GM23248 (cell line): ENCODE data around the gene CIT. TPM values are rescaled to one million over a fixed set of nuclear protein-coding genes. Genes with fewer than 3 reads are reported as not detected.

Experiments used
- DNase-seq: peaks from one replicate; pipeline ENCODE4 v3.0.0-alpha.2; 2015
- H2AFZ ChIP-seq: fragments of 200-600 bp; sonication (generic); 2 replicates; pipeline ENCODE4 v1.6.1; 2016; ENCODE audit warnings: antibody characterized with exemption
- H3F3A ChIP-seq: fragments of 200-600 bp; sonication (generic); 2 replicates; pipeline ENCODE4 v1.6.1; 2016; ENCODE audit warnings: mild to moderate bottlenecking, antibody characterized with exemption, mixed run types; ENCODE audit not compliant: insufficient read depth
- H3K27ac ChIP-seq: fragments of 200-600 bp; sonication (generic); 2 replicates; pipeline ENCODE4 v1.5.1; 2016; ENCODE audit warnings: mild to moderate bottlenecking
- H3K27me3 ChIP-seq: fragments of 200-600 bp; sonication (generic); replicated peaks from 2 replicates; pipeline ENCODE4 v1.6.1; 2016; ENCODE audit warnings: mild to moderate bottlenecking; ENCODE audit not compliant: insufficient read depth
- H3K36me3 ChIP-seq: fragments of 200-600 bp; sonication (generic); 2 replicates; pipeline ENCODE4 v1.6.1; 2016; ENCODE audit warnings: low read depth, mild to moderate bottlenecking
- H3K4me1 ChIP-seq: fragments of 200-600 bp; sonication (generic); 2 replicates; pipeline ENCODE4 v1.6.1; 2016; ENCODE audit warnings: mild to moderate bottlenecking; ENCODE audit not compliant: insufficient read depth
- H3K4me2 ChIP-seq: fragments of 200-600 bp; sonication (generic); one replicate; pipeline ENCODE4 v1.6.1; 2016; ENCODE audit warnings: mild to moderate bottlenecking; ENCODE audit not compliant: unreplicated experiment
- H3K4me3 ChIP-seq: fragments of 200-600 bp; sonication (generic); 2 replicates; pipeline ENCODE4 v1.5.1; 2016; ENCODE audit warnings: mild to moderate bottlenecking
- H3K79me2 ChIP-seq: fragments of 200-600 bp; sonication (generic); 2 replicates; pipeline ENCODE4 v1.6.1; 2016; ENCODE audit warnings: mild to moderate bottlenecking; ENCODE audit not compliant: insufficient read depth
- H3K9ac ChIP-seq: fragments of 200-600 bp; sonication (generic); 2 replicates; pipeline ENCODE4 v1.6.1; 2016; ENCODE audit warnings: mild to moderate bottlenecking
- H3K9me2 ChIP-seq: fragments of 200-600 bp; sonication (generic); 2 replicates; pipeline ENCODE4 v1.6.1; 2016; ENCODE audit warnings: mixed run types, mild to moderate bottlenecking, moderate library complexity; ENCODE audit not compliant: insufficient read depth
- H3K9me3 ChIP-seq: fragments of 200-600 bp; sonication (generic); one replicate; pipeline ENCODE4 v1.6.1; 2017; ENCODE audit warnings: low read depth
- H4K20me1 ChIP-seq: fragments of 200-600 bp; sonication (generic); 2 replicates; pipeline ENCODE4 v1.6.0; 2016; ENCODE audit not compliant: insufficient read depth
- EZH2 ChIP-seq: fragments of 200-600 bp; sonication (generic); IDR thresholded peaks from 2 replicates; pipeline ENCODE4 v1.6.1; 2018; ENCODE audit warnings: antibody characterized with exemption, mild to moderate bottlenecking; ENCODE audit not compliant: insufficient read depth, poor library complexity, severe bottlenecking
- EZH2phosphoT487 ChIP-seq: fragments of 200-600 bp; sonication (generic); IDR thresholded peaks from 2 replicates; pipeline ENCODE4 v1.6.1; 2018; ENCODE audit warnings: antibody characterized with exemption, moderate library complexity, mild to moderate bottlenecking, low read depth; ENCODE audit not compliant: insufficient read depth
- WGBS, 2 experiments: methylation state at CpG; one replicate each; pipeline ENCODE4 v1.1.6; 2015 to 2017; ENCODE audit warnings: low lambda C conversion rate in 2 of 2, low coverage in 1 of 2; ENCODE audit errors: missing lambda C conversion rate in 2 of 2; 5-methylcytosine and 5-hydroxymethylcytosine counted together
- in situ Hi-C: fragments of 300-500 bp; cut with MboI; formaldehyde crosslinking; loops from 2 replicates; pipeline ENCODE4 v1.15.0; 2020
- polyA plus RNA-seq: library from polyadenylated mRNA; unstranded; fragments of >200 nt; fragmentation: Nextera tagmentation; extraction: Ambion mirVana; gene quantifications from 2 replicates; pipeline ENCODE4 v1.2.1, GENCODE V29; 2016
- total RNA-seq: library from RNA; depleted of rRNA; stranded (reverse); fragments of >200 nt; shearing (Covaris generic); gene quantifications from 2 replicates; pipeline ENCODE4 v1.2.3, GENCODE V29; 2014

Gene CIT
- total and polyA plus RNA-seq, 2 experiments from 2014 or later: 4.3 to 6.8 TPM

DNA sequence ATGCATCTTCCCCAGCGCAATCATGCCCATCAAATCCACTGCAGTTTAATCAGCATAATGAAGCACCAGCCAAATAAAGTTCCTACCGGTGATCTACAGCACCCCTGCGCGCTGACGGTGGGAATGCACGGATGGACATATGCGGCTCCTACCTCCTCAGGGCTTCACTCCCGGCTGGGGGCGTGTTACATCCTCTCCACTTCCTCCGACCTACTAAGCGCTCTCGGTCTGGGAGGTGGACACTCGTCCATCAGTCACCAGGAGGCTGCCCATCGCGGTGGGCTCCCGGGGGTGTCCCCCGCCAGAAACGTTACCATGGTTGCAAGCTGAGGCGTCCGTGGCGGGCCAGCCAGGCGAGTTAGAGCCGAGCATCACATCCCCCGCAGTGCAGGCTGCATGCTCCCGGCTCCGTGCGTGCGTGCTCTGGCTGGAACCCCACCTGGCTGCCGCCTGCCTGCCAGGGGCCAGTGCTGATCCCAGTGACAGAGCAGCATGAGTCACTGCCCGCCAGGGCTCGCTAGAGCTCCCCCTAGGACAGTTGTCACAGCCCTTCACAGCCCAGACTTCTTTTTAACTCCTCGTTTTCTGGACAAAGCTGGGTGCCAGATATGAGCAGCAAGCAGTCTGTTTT, 73.0 kb downstream of the CIT start:
- Histone ChIP-seq H3K79me2 (no peaks in the 10 kb centered on the region), H3K9me3 (no peaks in the 10 kb centered on the region), H3F3A (peaks cover 23% of the 10 kb centered on the region), H3K27ac (no peak overlapping the region), H4K20me1 (no peaks in the 10 kb centered on the region), H3K9ac (peak overlapping the region; percentile 63), H3K4me2 (peak overlapping the region; percentile 91), H3K9me2 (no peaks in the 10 kb centered on the region), H3K36me3 (no peaks in the 10 kb centered on the region), H2AFZ (peak overlapping the region; percentile 81), H3K4me1 (peaks cover 17% of the 10 kb centered on the region), H3K27me3 (no peaks in the 10 kb centered on the region), H3K4me3 (peak overlapping the region; percentile 70)
- in situ Hi-C loops: no loop called here
- DNase-seq: peak; percentile 88
- TF ChIP-seq EZH2phosphoT487: no peak
- no peak for TF ChIP-seq EZH2
- WGBS, 2 experiments: 2 to 3% methylated on average over 32 of the region's 32 CpGs

DNA sequence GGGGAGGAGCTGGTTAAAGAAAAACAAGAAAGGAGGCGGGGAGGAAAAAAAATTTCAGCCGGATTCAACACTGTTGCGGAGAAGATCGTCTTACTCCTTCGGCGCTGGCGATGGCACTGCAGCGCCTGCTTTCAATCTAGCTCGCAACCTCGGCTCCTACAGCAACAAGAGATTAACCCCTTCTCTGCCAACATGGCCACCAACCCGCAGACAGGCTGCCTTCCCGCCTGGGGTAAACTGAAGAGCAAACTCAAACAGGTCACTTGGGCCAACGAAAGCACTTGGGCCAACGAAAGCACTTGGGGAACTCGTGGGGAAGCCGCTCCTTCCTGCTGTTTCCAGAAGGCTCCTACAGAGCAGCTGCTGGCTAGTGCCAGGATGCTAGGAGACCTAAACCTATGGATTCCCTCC, 73.7 kb downstream of the CIT start:
- H3K27me3 ChIP-seq: no peaks in the 10 kb centered on the region
- peak overlapping the region; percentile 81 for H2AFZ ChIP-seq
- TF ChIP-seq EZH2 (no peak), EZH2phosphoT487 (no peak)
- H3K4me1 ChIP-seq: peaks cover 11% of the 10 kb centered on the region
- no peaks in the 10 kb centered on the region for H3K79me2 ChIP-seq
- 14 to 16% methylated on average over 16 of the region's 16 CpGs for WGBS, 2 experiments
- H3K4me3 ChIP-seq: peak overlapping the region; percentile 70
- no peaks in the 10 kb centered on the region for H3K9me3 ChIP-seq
- H3K9ac ChIP-seq: peak overlapping the region; percentile 63
- in situ Hi-C loops: no loop called here
- peak; percentile 80 for DNase-seq
- H3K4me2 ChIP-seq: peak overlapping the region; percentile 91
- H3K36me3 ChIP-seq: no peaks in the 10 kb centered on the region
- peaks cover 17% of the 10 kb centered on the region for H3F3A ChIP-seq
- H4K20me1 ChIP-seq: no peaks in the 10 kb centered on the region
- H3K9me2 ChIP-seq: no peaks in the 10 kb centered on the region
- 0 out of 2 replicates have a peak overlapping the region, but pooled peaks have one; percentile 9 for H3K27ac ChIP-seq

DNA sequence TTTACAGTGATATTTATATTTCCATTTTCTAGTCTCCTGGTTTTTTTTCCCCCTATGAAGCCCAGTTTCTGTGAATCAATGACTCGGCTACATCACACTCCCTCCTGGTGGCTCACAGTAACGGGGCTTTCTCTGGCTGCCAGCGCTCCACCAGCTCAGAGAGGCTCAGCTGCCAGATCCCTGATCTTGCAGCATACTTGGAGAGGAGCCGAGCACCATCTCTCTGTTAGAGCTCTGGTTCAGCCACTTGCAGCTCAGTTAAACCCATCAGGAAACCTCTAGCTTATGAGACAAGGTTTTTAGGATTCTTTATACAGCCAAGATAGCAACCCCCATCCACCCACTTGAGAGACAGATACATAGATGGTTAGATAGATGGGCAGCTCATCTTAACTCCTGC, 74.6 kb downstream of the CIT start:
- Histone ChIP-seq H3K9me2 (no peaks in the 10 kb centered on the region), H3K36me3 (no peaks in the 10 kb centered on the region), H3K79me2 (no peaks in the 10 kb centered on the region), H3K27me3 (no peaks in the 10 kb centered on the region), H3K9ac (no peak overlapping the region), H3K4me2 (peak overlapping the region; percentile 23), H3K9me3 (no peaks in the 10 kb centered on the region), H3F3A (peaks cover 17% of the 10 kb centered on the region), H3K4me3 (no peak overlapping the region), H2AFZ (no peak overlapping the region), H3K4me1 (peaks cover 7% of the 10 kb centered on the region), H3K27ac (no peak overlapping the region), H4K20me1 (no peaks in the 10 kb centered on the region)
- DNase-seq: peak; percentile 90
- WGBS, 2 experiments: 36 to 37% methylated on average over 4 of the region's 4 CpGs
- in situ Hi-C loops: no loop called here
- TF ChIP-seq EZH2phosphoT487 (no peak), EZH2 (no peak)

DNA sequence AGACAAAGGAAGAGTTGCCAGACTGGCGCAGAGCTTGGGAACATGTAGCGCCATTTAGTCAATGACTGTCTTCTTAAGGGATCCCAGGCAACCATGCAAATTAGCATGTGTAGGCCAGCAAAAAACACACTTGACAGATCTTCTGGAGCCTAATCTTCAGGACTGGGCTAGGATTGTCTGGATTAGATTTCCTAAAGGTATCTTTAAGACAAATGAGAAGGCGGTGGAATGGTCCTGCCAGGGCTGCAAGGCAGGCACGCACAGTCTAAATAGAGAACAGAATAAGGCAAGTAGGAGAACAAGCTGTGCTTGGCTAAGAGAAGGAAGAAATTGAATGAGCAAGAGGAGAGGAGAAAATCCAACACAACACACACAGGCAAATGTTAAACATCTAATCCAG, 80.0 kb downstream of the CIT start:
- no peaks in the 10 kb centered on the region for H3K36me3 ChIP-seq
- no peaks in the 10 kb centered on the region for H4K20me1 ChIP-seq
- H3K4me1 ChIP-seq: no peaks in the 10 kb centered on the region
- no peaks in the 10 kb centered on the region for H3K27me3 ChIP-seq
- H3K9ac ChIP-seq: no peak overlapping the region
- no peak overlapping the region for H3K27ac ChIP-seq
- 95 to 98% methylated on average over 4 of the region's 4 CpGs for WGBS, 2 experiments
- no peaks in the 10 kb centered on the region for H3K9me3 ChIP-seq
- DNase-seq: no peak
- no peak overlapping the region for H3K4me2 ChIP-seq
- no peaks in the 10 kb centered on the region for H3K9me2 ChIP-seq
- TF ChIP-seq EZH2: no peak
- in situ Hi-C loops: no loop called here
- H2AFZ ChIP-seq: no peak overlapping the region
- H3K4me3 ChIP-seq: no peak overlapping the region
- H3K79me2 ChIP-seq: no peaks in the 10 kb centered on the region
- no peaks in the 10 kb centered on the region for H3F3A ChIP-seq
